Stimulated activated naive CD8-positive, alpha-beta T cell treated with anti-CD3 and anti-CD28 coated beads, Interleukin-15, amount 100 ng/mL, for 72 hours (primary cell): ENCODE results near the gene AP3B2.

Source experiments
- ATAC-seq: fragments of 150-1000 bp; cut with Tn5 transposase; 2 replicates; pipeline ENCODE4 v1.10.0; 2021; ENCODE audit warnings: mild to moderate bottlenecking, moderate library complexity
- DNase-seq, 2 donors: peaks; one replicate each; pipeline ENCODE4 v3.0.0; 2021 to 2022
- H3K27ac Mint-ChIP-seq, 2 donors: one replicate each; pipeline ENCODE4 v1.8.0; 2022; ENCODE audit warnings: mild to moderate bottlenecking in 2 of 2, mixed read lengths in 2 of 2, moderate library complexity in 2 of 2
- H3K27me3 Mint-ChIP-seq: one replicate; pipeline ENCODE4 v1.8.0; 2022; ENCODE audit warnings: mixed read lengths
- H3K4me1 Mint-ChIP-seq: one replicate; pipeline ENCODE4 v1.8.0; 2022; ENCODE audit warnings: mild to moderate bottlenecking, mixed read lengths
- H3K4me3 Mint-ChIP-seq, 2 donors: one replicate each; pipeline ENCODE4 v1.8.0; 2022; ENCODE audit warnings: mild to moderate bottlenecking in 2 of 2, mixed read lengths in 2 of 2, moderate library complexity in 1 of 2
- H3K9me3 Mint-ChIP-seq, 2 donors: one replicate each; pipeline ENCODE4 v1.8.0; 2022; ENCODE audit warnings: mixed read lengths in 2 of 2

The AP3B2 gene

GRCh38 chr15:82674873-82675272 lies 34.8 kb downstream of the AP3B2 start:
- no peak overlapping the region for H3K27ac Mint-ChIP-seq
- peaks cover 2% of the 10 kb centered on the region for H3K4me1 Mint-ChIP-seq
- no peaks in the 10 kb centered on the region for H3K27me3 Mint-ChIP-seq
- no peaks in the 10 kb centered on the region for H3K9me3 Mint-ChIP-seq
- H3K4me3 Mint-ChIP-seq, result no peak overlapping the region
- ATAC-seq (no peak), DNase-seq (no peak)

- H3K9me3 Mint-ChIP-seq, result no peaks in the 10 kb centered on the region
- ATAC-seq (no peak), DNase-seq (no peak)
- no peaks in the 10 kb centered on the region for H3K27me3 Mint-ChIP-seq
- H3K4me3 Mint-ChIP-seq, result no peak overlapping the region
- no peaks in the 10 kb centered on the region for H3K4me1 Mint-ChIP-seq
- no peak overlapping the region for H3K27ac Mint-ChIP-seq
Observed at GRCh38 chr15:82670699-82671098, 39.0 kb downstream of the AP3B2 start.

- ATAC-seq (no peak), DNase-seq (no peak)
- H3K27me3 Mint-ChIP-seq, result peaks cover 9% of the 10 kb centered on the region
- no peaks in the 10 kb centered on the region for H3K9me3 Mint-ChIP-seq
- H3K4me3 Mint-ChIP-seq, result no peak overlapping the region
- H3K4me1 Mint-ChIP-seq, result no peaks in the 10 kb centered on the region
- H3K27ac Mint-ChIP-seq, result no peak overlapping the region
Observed at GRCh38 chr15:82666606-82667005, 43.1 kb downstream of the AP3B2 start.

GRCh38 chr15:82664021-82664420 lies 45.7 kb downstream of the AP3B2 start:
- H3K9me3 Mint-ChIP-seq, result no peaks in the 10 kb centered on the region
- H3K4me1 Mint-ChIP-seq, result no peaks in the 10 kb centered on the region
- DNase-seq (no peak), ATAC-seq (no peak)
- no peak overlapping the region for H3K27ac Mint-ChIP-seq
- peaks cover 9% of the 10 kb centered on the region for H3K27me3 Mint-ChIP-seq
- no peak overlapping the region for H3K4me3 Mint-ChIP-seq

GRCh38 chr15:82663186-82663600 lies 46.5 kb downstream of the AP3B2 start:
- no peak overlapping the region for H3K27ac Mint-ChIP-seq
- peak; percentile 37 for ATAC-seq
- H3K4me3 Mint-ChIP-seq, result no peak overlapping the region
- peaks cover 9% of the 10 kb centered on the region for H3K27me3 Mint-ChIP-seq
- no peaks in the 10 kb centered on the region for H3K9me3 Mint-ChIP-seq
- DNase-seq, result peak; percentile 18 to 27
- no peaks in the 10 kb centered on the region for H3K4me1 Mint-ChIP-seq

GRCh38 chr15:82662641-82663040 lies 47.0 kb downstream of the AP3B2 start:
- Mint-ChIP-seq H3K27me3 (peaks cover 9% of the 10 kb centered on the region), H3K4me3 (no peak overlapping the region), H3K9me3 (no peaks in the 10 kb centered on the region), H3K4me1 (no peaks in the 10 kb centered on the region), H3K27ac (no peak overlapping the region)
- ATAC-seq, result no peak
- no peak for DNase-seq

- peaks cover 9% of the 10 kb centered on the region for H3K27me3 Mint-ChIP-seq
- H3K27ac Mint-ChIP-seq, result peak overlapping the region in 1 of 2 donors; percentile 50
- no peak overlapping the region for H3K4me3 Mint-ChIP-seq
- ATAC-seq, result no peak
- DNase-seq, result no peak
- H3K4me1 Mint-ChIP-seq, result no peaks in the 10 kb centered on the region
- no peaks in the 10 kb centered on the region for H3K9me3 Mint-ChIP-seq
Observed at GRCh38 chr15:82660378-82660777, 49.3 kb downstream of the AP3B2 start.

- no peaks in the 10 kb centered on the region for H3K4me1 Mint-ChIP-seq
- H3K4me3 Mint-ChIP-seq, result no peak overlapping the region
- no peaks in the 10 kb centered on the region for H3K9me3 Mint-ChIP-seq
- peaks cover 8% of the 10 kb centered on the region for H3K27me3 Mint-ChIP-seq
- no peak for ATAC-seq
- no peak for DNase-seq
- H3K27ac Mint-ChIP-seq, result no peak overlapping the region
Observed at GRCh38 chr15:82656641-82657266, 52.9 kb downstream of the AP3B2 start.

GRCh38 chr15:82655606-82656005 lies 54.1 kb downstream of the AP3B2 start:
- H3K27ac Mint-ChIP-seq, result no peak overlapping the region

GRCh38 chr15:82653483-82654168 lies 56.0 kb downstream of the AP3B2 start:
- Mint-ChIP-seq H3K9me3 (no peaks in the 10 kb centered on the region), H3K4me3 (no peak overlapping the region), H3K4me1 (no peaks in the 10 kb centered on the region), H3K27ac (no peak overlapping the region), H3K27me3 (peaks cover 23% of the 10 kb centered on the region)
- ATAC-seq (no peak), DNase-seq (no peak)

More at GRCh38 chr15:82655606-82656005, 54.1 kb downstream of the AP3B2 start:
- no peaks in the 10 kb centered on the region for H3K9me3 Mint-ChIP-seq
- ATAC-seq (no peak), DNase-seq (no peak)
- H3K4me1 Mint-ChIP-seq, result no peaks in the 10 kb centered on the region
- H3K27me3 Mint-ChIP-seq, result peaks cover 8% of the 10 kb centered on the region
- H3K4me3 Mint-ChIP-seq, result no peak overlapping the region

- DNase-seq (no peak), ATAC-seq (no peak)
- no peaks in the 10 kb centered on the region for H3K9me3 Mint-ChIP-seq
- no peak overlapping the region for H3K27ac Mint-ChIP-seq
- H3K4me3 Mint-ChIP-seq, result no peak overlapping the region
- H3K27me3 Mint-ChIP-seq, result peaks cover 35% of the 10 kb centered on the region
- H3K4me1 Mint-ChIP-seq, result peaks cover 12% of the 10 kb centered on the region
Observed at GRCh38 chr15:82651708-82652107, 58.0 kb downstream of the AP3B2 start.

GRCh38 chr15:82650046-82650670 lies 59.5 kb downstream of the AP3B2 start:
- peaks cover 48% of the 10 kb centered on the region for H3K27me3 Mint-ChIP-seq

GRCh38 chr15:82649226-82649999 lies 60.3 kb downstream of the AP3B2 start:
- ATAC-seq (no peak), DNase-seq (no peak)
- Mint-ChIP-seq H3K27me3 (peaks cover 55% of the 10 kb centered on the region), H3K4me1 (peaks cover 21% of the 10 kb centered on the region), H3K27ac (no peak overlapping the region), H3K9me3 (no peaks in the 10 kb centered on the region), H3K4me3 (no peak overlapping the region)

More at GRCh38 chr15:82650046-82650670, 59.5 kb downstream of the AP3B2 start:
- Mint-ChIP-seq H3K9me3 (no peaks in the 10 kb centered on the region), H3K4me3 (no peak overlapping the region), H3K27ac (no peak overlapping the region), H3K4me1 (peaks cover 21% of the 10 kb centered on the region)
- ATAC-seq, result no peak
- DNase-seq, result no peak

GRCh38 chr15:82648257-82649103 lies 61.2 kb downstream of the AP3B2 start:
- no peaks in the 10 kb centered on the region for H3K9me3 Mint-ChIP-seq
- no peak for DNase-seq
- H3K27me3 Mint-ChIP-seq, result peaks cover 62% of the 10 kb centered on the region
- H3K4me1 Mint-ChIP-seq, result peaks cover 21% of the 10 kb centered on the region
- peak overlapping the region in 1 of 2 donors; percentile 5 for H3K27ac Mint-ChIP-seq
- H3K4me3 Mint-ChIP-seq, result peak overlapping the region; percentile 45 to 59
- ATAC-seq, result no peak

- Mint-ChIP-seq H3K27me3 (peaks cover 62% of the 10 kb centered on the region), H3K9me3 (no peaks in the 10 kb centered on the region), H3K4me3 (peak overlapping the region; percentile 45 to 59), H3K4me1 (peaks cover 21% of the 10 kb centered on the region), H3K27ac (no peak overlapping the region)
- peak; percentile 33 to 57 for DNase-seq
- ATAC-seq, result peak; percentile 81
Observed at GRCh38 chr15:82647835-82648256, 61.8 kb downstream of the AP3B2 start.
